HepG2 (cell line): Measurements from ENCODE around the gene FTCD. TPM values are rescaled to one million over a fixed set of nuclear protein-coding genes. Genes with fewer than 3 reads are reported as not detected.

ENCODE experiments used
- ATAD3A ChIP-seq: sonication (generic); formaldehyde crosslinking; IDR thresholded peaks from 2 replicates; pipeline ENCODE4 v1.4.0; 2020; ENCODE audit warnings: missing genetic modification reagents
- EHMT2 ChIP-seq: fragments of 200-600 bp; sonication (generic); IDR thresholded peaks from 2 replicates; pipeline ENCODE4 v1.7.0; 2017; ENCODE audit warnings: antibody characterized with exemption, low read depth, low read length, borderline replicate concordance
- KAT8 ChIP-seq: IDR thresholded peaks from 2 replicates; pipeline ENCODE4 v1.6.1; 2016; ENCODE audit warnings: missing genetic modification reagents, missing compliant biosample characterization
- ZNF329 ChIP-seq: sonication (generic); formaldehyde crosslinking; IDR thresholded peaks from 2 replicates; pipeline ENCODE4 v1.9.0; 2021; ENCODE audit warnings: low read depth, mild to moderate bottlenecking, missing genetic modification reagents
- polyA plus RNA-seq, 8 experiments: library from polyadenylated mRNA; depleted of rRNA in 3 of 8; stranded (reverse) in 7 of 8; unstranded in 1 of 8; fragments of >200 nt; fragmentation: Illumina TruSeq in 4 of 8; extraction: Trizol in 4 of 8; gene quantifications; 2 replicates each; pipeline versions ENCODE4 v1.2.1 to v1.2.3, GENCODE V29; 2011 to 2016; ENCODE audit warnings: low read depth in 4 of 8, missing spikeins in 1 of 8, mixed read lengths in 1 of 8; ENCODE audit not compliant: insufficient read depth in 1 of 8
- total RNA-seq, 5 experiments: library from RNA; depleted of rRNA; stranded (reverse); fragments of >200 nt; fragmentation: Illumina TruSeq; extraction: Trizol; gene quantifications; 2 replicates each; pipeline ENCODE4 v1.2.3, GENCODE V29; 2016; ENCODE audit warnings: low read depth in 1 of 5
- TF ChIP-seq, protein P1 (sequence below): sonication (generic); formaldehyde crosslinking; IDR thresholded peaks from 2 replicates; pipeline ENCODE4 v1.5.0; 2020; ENCODE audit warnings: mild to moderate bottlenecking, missing genetic modification reagents, borderline replicate concordance
- TF ChIP-seq, protein P2 (sequence below): IDR thresholded peaks from 2 replicates; pipeline ENCODE4 v1.6.1; 2016; ENCODE audit warnings: low read depth, borderline replicate concordance

Gene FTCD
- total and polyA plus RNA-seq, 2 of the 13 experiments (the other 11 are each of a cell fraction or from before 2014, with no cell fraction given), result 75.7 to 105 TPM

DNA sequence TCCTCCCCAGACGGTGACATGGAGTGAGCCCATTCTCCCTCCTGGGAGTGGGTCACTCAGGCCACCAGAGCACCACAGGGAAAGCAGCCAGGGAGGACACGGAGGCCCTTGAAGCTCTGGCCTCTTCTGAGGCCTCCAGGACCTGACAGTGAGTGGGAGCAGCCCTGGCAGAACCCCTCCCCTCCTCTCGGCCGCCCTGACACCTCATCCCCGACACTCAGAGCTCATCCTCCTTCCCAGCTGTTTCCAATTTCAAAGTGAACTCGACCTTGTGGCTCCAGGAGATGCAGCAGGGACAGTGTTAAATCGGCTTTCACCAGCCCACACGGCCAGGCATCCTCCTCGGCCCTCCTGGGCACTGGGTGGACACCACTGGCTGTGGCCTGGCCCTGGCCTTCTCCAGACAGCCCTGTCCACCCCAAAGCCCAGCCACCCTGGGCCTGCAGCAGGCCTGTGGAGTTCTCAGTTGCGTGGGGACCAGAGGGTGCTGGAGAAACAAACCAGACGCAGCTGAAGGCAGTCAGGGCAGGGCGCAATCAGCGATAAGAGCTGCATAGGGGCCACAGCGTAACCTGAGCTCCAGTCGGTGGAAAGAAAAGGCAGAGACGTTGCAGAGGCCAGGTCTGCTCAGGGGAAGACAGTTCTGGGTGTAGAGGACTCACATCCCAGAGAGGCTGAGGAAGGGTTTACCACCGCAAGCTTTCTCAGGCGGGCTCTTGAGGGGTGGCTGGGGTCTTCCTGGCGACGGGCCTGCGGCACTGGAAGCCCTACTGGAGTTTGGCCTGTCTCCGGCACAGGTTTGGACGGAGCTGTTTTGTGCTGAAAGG lies 27.1 kb downstream of the FTCD start (continued):
- TF ChIP-seq, protein P1, sequence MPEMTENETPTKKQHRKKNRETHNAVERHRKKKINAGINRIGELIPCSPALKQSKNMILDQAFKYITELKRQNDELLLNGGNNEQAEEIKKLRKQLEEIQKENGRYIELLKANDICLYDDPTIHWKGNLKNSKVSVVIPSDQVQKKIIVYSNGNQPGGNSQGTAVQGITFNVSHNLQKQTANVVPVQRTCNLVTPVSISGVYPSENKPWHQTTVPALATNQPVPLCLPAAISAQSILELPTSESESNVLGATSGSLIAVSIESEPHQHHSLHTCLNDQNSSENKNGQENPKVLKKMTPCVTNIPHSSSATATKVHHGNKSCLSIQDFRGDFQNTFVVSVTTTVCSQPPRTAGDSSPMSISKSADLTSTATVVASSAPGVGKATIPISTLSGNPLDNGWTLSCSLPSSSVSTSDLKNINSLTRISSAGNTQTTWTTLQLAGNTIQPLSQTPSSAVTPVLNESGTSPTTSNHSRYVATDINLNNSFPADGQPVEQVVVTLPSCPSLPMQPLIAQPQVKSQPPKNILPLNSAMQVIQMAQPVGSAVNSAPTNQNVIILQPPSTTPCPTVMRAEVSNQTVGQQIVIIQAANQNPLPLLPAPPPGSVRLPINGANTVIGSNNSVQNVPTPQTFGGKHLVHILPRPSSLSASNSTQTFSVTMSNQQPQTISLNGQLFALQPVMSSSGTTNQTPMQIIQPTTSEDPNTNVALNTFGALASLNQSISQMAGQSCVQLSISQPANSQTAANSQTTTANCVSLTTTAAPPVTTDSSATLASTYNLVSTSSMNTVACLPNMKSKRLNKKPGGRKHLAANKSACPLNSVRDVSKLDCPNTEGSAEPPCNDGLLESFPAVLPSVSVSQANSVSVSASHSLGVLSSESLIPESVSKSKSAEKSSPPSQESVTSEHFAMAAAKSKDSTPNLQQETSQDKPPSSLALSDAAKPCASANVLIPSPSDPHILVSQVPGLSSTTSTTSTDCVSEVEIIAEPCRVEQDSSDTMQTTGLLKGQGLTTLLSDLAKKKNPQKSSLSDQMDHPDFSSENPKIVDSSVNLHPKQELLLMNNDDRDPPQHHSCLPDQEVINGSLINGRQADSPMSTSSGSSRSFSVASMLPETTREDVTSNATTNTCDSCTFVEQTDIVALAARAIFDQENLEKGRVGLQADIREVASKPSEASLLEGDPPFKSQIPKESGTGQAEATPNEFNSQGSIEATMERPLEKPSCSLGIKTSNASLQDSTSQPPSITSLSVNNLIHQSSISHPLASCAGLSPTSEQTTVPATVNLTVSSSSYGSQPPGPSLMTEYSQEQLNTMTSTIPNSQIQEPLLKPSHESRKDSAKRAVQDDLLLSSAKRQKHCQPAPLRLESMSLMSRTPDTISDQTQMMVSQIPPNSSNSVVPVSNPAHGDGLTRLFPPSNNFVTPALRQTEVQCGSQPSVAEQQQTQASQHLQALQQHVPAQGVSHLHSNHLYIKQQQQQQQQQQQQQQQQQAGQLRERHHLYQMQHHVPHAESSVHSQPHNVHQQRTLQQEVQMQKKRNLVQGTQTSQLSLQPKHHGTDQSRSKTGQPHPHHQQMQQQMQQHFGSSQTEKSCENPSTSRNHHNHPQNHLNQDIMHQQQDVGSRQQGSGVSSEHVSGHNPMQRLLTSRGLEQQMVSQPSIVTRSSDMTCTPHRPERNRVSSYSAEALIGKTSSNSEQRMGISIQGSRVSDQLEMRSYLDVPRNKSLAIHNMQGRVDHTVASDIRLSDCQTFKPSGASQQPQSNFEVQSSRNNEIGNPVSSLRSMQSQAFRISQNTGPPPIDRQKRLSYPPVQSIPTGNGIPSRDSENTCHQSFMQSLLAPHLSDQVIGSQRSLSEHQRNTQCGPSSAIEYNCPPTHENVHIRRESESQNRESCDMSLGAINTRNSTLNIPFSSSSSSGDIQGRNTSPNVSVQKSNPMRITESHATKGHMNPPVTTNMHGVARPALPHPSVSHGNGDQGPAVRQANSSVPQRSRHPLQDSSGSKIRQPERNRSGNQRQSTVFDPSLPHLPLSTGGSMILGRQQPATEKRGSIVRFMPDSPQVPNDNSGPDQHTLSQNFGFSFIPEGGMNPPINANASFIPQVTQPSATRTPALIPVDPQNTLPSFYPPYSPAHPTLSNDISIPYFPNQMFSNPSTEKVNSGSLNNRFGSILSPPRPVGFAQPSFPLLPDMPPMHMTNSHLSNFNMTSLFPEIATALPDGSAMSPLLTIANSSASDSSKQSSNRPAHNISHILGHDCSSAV (CRISPR knock-in tag), result no peak
- no peak for TF ChIP-seq KAT8 (CRISPR knock-in tag)
- no peak for TF ChIP-seq EHMT2
- no peak for TF ChIP-seq ATAD3A (CRISPR knock-in tag)
- no peak for TF ChIP-seq ZNF329 (CRISPR knock-in tag)
- TF ChIP-seq, protein P2, sequence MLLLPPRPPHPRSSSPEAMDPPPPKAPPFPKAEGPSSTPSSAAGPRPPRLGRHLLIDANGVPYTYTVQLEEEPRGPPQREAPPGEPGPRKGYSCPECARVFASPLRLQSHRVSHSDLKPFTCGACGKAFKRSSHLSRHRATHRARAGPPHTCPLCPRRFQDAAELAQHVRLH (CRISPR knock-in tag), result no peak
